Tibial nerve (tissue), 4 donors: ENCODE measurements around the gene CFAP45. TPM values are rescaled to one million over a fixed set of nuclear protein-coding genes. Genes with fewer than 3 reads are reported as not detected.

Source experiments
- DNase-seq, 2 donors: peaks; one replicate each; pipeline ENCODE4 v3.0.0-alpha.2; 2019; ENCODE audit warnings: low spot score in 2 of 2
- H3K27ac ChIP-seq, 4 donors: fragments of 200-600 bp; sonication (generic) in 3 of 4; one replicate each; pipeline ENCODE4 v1.5.1; 2017 to 2019; ENCODE audit warnings: mild to moderate bottlenecking in 1 of 4
- H3K27me3 ChIP-seq, 2 donors: fragments of 200-600 bp; sonication (generic) in 1 of 2; one replicate each; pipeline versions ENCODE4 v1.5.1 to v1.6.0; 2017 to 2019
- H3K36me3 ChIP-seq, 3 donors: fragments of 200-600 bp; sonication (generic); one replicate each; pipeline ENCODE4 v1.5.1; 2018 to 2019
- H3K4me1 ChIP-seq, 4 donors: fragments of 200-600 bp; sonication (generic) in 3 of 4; one replicate each; pipeline ENCODE4 v1.5.1; 2017 to 2019
- H3K4me3 ChIP-seq, 4 donors: fragments of 200-600 bp; sonication (generic) in 3 of 4; one replicate each; pipeline ENCODE4 v1.5.1; 2017 to 2019; ENCODE audit warnings: mild to moderate bottlenecking in 1 of 4, moderate library complexity in 1 of 4
- H3K9me3 ChIP-seq, 4 donors: fragments of 200-600 bp; sonication (generic) in 3 of 4; one replicate each; pipeline ENCODE4 v1.5.1; 2017 to 2019
- EP300 ChIP-seq, 2 donors: sonication (generic); formaldehyde crosslinking; IDR thresholded peaks; one replicate each; pipeline ENCODE4 v1.6.1; 2017; ENCODE audit warnings: antibody characterized with exemption in 2 of 2, mild to moderate bottlenecking in 1 of 2
- POLR2A ChIP-seq, 2 donors: fragments of 450-650 bp; IDR thresholded peaks; one replicate each; pipeline ENCODE4 v1.6.1; 2017; ENCODE audit warnings: antibody characterized with exemption in 2 of 2, mild to moderate bottlenecking in 2 of 2, moderate library complexity in 2 of 2
- WGBS, 2 donors: methylation state at CpG; one replicate each; pipeline ENCODE4 v1.1.5; 2018; 5-methylcytosine and 5-hydroxymethylcytosine counted together
- total RNA-seq, 4 donors: library from RNA; depleted of rRNA; stranded (reverse); fragments of >200 nt; gene quantifications; one replicate each; pipeline ENCODE4 v1.1.0, GENCODE V29; 2016
- TF ChIP-seq, protein P1 (sequence below), 5 experiments: fragments of 200-600 bp in 3 of 5; fragments of 450-650 bp in 2 of 5; sonication (generic) in 3 of 5; IDR thresholded peaks; one replicate each; pipeline ENCODE4 v1.5.1; 2016 to 2019; ENCODE audit warnings: antibody characterized with exemption in 5 of 5, mild to moderate bottlenecking in 3 of 5, moderate library complexity in 2 of 5

CFAP45 gene
- total RNA-seq, 4 donors from 2014 or later = 0.39 to 0.66 (median 0.63) TPM; not detected in 1

DNA sequence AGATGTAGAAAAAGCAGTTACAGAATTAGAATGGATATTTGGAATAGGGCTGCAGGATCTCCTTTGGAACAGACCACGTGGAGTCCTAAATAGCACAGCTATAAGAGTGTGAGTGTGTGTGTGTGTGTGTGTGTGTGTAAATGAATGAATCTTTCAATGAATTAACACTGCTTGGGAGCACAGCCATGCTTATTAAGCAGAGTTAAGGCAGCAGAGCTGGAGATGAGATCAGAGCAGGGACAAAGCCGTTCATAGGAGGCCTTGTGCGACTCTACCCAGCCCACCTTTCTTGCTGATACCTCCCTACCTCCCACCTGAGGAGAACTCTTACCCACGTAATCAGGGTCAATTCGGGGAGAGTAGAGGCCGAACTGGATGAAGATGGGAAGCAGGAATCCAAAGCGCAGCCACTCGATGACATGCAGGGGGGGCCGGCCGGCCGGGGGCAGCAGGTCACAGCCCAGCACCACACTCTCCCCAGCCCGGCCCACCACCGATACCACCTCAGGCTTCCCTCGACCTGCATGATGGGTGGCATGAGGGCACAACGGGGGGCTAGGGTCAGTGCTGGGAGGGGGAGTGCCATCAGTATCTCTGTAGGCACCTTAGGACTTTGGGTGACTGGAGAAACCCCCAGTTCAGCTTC lies 42.8 kb upstream of the CFAP45 start:
- no peak for DNase-seq
- no peak for TF ChIP-seq POLR2A (IDR thresholded peaks at IDR 0.05)
- no peak for TF ChIP-seq EP300 (IDR thresholded peaks at IDR 0.05)
- TF ChIP-seq, protein P1, sequence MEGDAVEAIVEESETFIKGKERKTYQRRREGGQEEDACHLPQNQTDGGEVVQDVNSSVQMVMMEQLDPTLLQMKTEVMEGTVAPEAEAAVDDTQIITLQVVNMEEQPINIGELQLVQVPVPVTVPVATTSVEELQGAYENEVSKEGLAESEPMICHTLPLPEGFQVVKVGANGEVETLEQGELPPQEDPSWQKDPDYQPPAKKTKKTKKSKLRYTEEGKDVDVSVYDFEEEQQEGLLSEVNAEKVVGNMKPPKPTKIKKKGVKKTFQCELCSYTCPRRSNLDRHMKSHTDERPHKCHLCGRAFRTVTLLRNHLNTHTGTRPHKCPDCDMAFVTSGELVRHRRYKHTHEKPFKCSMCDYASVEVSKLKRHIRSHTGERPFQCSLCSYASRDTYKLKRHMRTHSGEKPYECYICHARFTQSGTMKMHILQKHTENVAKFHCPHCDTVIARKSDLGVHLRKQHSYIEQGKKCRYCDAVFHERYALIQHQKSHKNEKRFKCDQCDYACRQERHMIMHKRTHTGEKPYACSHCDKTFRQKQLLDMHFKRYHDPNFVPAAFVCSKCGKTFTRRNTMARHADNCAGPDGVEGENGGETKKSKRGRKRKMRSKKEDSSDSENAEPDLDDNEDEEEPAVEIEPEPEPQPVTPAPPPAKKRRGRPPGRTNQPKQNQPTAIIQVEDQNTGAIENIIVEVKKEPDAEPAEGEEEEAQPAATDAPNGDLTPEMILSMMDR (IDR thresholded peaks at IDR 0.05) = no peak
- 84 to 85% methylated on average over 15 of the region's 15 CpGs for WGBS, 2 donors
- H3K27ac ChIP-seq = no peak overlapping the region
- peaks cover 0 to 15% (median 5%) of the 10 kb centered on the region in 4 donors for H3K4me1 ChIP-seq
- H3K36me3 ChIP-seq = no peaks in the 10 kb centered on the region
- no peaks in the 10 kb centered on the region for H3K9me3 ChIP-seq
- peaks cover 0 to 38% of the 10 kb centered on the region in 2 donors for H3K27me3 ChIP-seq
- H3K4me3 ChIP-seq = no peak overlapping the region

DNA sequence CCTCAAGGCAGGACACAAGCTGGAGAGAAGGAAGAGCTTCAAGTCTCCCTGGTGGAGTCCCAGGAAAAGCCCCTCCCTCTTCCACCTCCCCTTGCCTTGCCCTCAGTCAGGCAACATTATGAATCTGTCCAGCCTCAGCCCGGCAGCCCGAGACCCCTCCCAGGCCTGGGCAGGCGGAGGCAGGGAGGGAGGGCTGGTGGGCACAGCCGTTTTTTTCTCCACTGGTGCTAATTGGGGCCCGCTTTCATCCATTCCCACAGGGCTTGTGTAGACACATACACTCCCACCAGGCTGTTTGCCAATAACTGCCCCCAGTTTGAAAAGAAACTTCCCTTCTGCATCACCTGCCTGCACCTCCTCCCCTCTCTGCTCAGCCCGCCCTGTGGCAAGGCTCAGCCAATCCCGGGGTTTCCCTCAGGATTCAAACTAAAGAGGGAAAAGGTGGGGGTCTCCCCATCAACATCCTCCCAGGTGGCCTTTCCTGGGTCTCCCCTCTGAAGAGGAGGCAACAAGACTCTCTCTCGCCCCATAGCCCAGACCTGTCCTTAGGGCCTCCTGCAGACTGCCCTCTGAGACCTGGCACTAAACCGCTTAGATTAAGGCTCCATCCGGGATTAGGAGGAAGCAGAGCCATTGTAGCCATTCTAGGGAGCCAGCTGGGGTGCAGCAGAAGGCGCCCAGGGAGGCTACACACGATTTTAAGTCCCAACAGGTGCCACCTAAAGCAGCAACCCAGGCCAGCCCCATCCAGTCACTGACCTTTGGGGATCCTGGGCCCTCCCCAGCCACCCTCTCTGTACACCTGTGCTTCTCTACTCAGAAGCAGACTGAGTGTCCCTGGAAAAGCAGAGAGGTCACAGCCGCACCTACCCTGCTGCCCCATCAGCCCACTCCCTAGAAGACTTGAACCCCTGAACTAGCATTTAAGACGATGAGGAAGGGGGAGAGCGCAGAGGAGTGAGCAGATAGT lies 41.9 kb upstream of the CFAP45 start:
- H3K4me3 ChIP-seq = no peak overlapping the region
- peaks cover 0 to 21% (median 9%) of the 10 kb centered on the region in 4 donors for H3K4me1 ChIP-seq
- no peaks in the 10 kb centered on the region for H3K36me3 ChIP-seq
- 72 to 76% methylated on average over 11 to 14 of the region's 15 CpGs for WGBS, 2 donors
- peaks cover 0 to 38% of the 10 kb centered on the region in 2 donors for H3K27me3 ChIP-seq
- DNase-seq = no peak
- no peaks in the 10 kb centered on the region for H3K9me3 ChIP-seq
- no peak overlapping the region for H3K27ac ChIP-seq
- TF ChIP-seq EP300 (IDR thresholded peaks at IDR 0.05) (no peak), POLR2A (IDR thresholded peaks at IDR 0.05) (no peak)
- TF ChIP-seq, protein P1 (IDR thresholded peaks at IDR 0.05) = no peak

DNA sequence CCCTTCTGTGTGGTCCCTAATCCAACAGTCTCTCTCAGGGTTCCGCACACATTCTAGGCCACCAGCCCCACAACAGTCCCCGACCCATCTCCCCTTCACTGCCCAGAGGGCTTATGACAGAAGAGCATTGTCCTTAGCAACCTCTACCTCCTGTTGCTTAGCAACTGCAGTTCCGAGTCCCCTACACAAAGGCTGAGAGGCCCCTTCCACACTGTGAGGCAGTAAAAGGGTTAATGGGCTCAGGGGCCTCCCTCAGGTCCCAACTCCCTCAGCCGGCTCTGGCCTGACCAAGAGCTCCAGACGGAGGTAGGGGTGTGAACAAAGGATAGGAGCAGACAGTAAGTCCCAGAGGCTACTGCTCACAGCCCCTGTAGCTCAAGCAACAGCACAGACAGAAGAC lies 41.2 kb upstream of the CFAP45 start:
- no peaks in the 10 kb centered on the region for H3K36me3 ChIP-seq
- TF ChIP-seq, protein P1 (IDR thresholded peaks at IDR 0.05) = no peak
- TF ChIP-seq EP300 (IDR thresholded peaks at IDR 0.05) = no peak
- TF ChIP-seq POLR2A (IDR thresholded peaks at IDR 0.05) = no peak
- H3K27ac ChIP-seq = no peak overlapping the region
- 60 to 65% methylated on average over 5 of the region's 5 CpGs for WGBS, 2 donors
- H3K9me3 ChIP-seq = no peaks in the 10 kb centered on the region
- H3K4me3 ChIP-seq = no peak overlapping the region
- no peak for DNase-seq
- H3K27me3 ChIP-seq = peaks cover 0 to 38% of the 10 kb centered on the region in 2 donors
- peaks cover 0 to 29% (median 13%) of the 10 kb centered on the region in 4 donors for H3K4me1 ChIP-seq

DNA sequence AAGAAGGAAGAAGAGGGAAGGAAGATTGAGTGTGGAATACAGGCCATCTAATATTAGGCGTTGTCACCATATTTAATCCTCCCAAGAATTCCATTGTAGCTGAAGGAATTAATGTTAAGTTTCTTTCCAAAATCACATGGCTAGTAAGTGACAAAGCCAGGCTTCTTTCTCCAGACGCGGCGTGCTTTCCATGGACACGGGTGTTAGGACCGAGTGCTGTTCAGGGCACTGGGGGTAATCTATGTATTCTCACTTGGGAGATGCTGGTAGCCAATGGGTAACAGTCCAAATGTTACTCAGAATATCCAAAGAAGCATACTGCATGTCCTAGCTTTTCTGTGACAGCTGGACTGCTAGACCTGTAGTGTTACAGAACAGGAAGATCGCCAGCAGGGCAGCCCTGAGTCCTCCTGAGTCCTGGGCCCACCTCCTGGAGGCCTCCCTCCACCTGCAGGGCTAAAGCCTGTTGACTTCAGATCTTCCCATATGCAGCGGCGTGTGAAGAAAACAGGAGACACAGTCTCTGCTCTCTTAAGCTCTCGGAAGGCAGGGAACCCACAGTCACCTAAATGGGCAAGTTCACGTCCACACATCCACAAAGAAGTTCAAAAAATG lies 40.1 kb upstream of the CFAP45 start:
- Histone ChIP-seq H3K4me3 (no peak overlapping the region), H3K4me1 (peaks cover 0 to 22% (median 10%) of the 10 kb centered on the region in 4 donors), H3K9me3 (no peaks in the 10 kb centered on the region), H3K36me3 (no peaks in the 10 kb centered on the region), H3K27ac (no peak overlapping the region), H3K27me3 (peaks cover 0 to 34% of the 10 kb centered on the region in 2 donors)
- TF ChIP-seq POLR2A (IDR thresholded peaks at IDR 0.05) (no peak), EP300 (IDR thresholded peaks at IDR 0.05) (no peak)
- TF ChIP-seq, protein P1 (IDR thresholded peaks at IDR 0.05) = no peak
- 87 to 94% methylated on average over 11 of the region's 11 CpGs for WGBS, 2 donors
- no peak for DNase-seq
